Measurements from ENCODE around the gene MAPKAPK2. TPM values are rescaled to one million over a fixed set of nuclear protein-coding genes. Genes with fewer than 3 reads are reported as not detected.

Gene MAPKAPK2
- total RNA-seq, 2 donors from 2014 or later: 104 to 115 TPM

Other genes starting within 250 kb of the MAPKAPK2 start
- 10 to 100 TPM; 50.8 to 53.3 TPM for gene IKBKE, start 214.4 kb upstream of the MAPKAPK2 start, total RNA-seq
- 100 to 1,000 TPM; 178 to 260 TPM for gene RASSF5, start 177.4 kb upstream of the MAPKAPK2 start, total RNA-seq
- gene EIF2D, start 72.4 kb upstream of the MAPKAPK2 start, total RNA-seq: 10 to 100 TPM; 49.1 to 91.5 TPM
- 1 to 10 TPM; 5.6 to 8.8 TPM for gene DYRK3, start 49.4 kb upstream of the MAPKAPK2 start, total RNA-seq
- gene IL19, start 85.9 kb downstream of the MAPKAPK2 start, total RNA-seq: not detected
- under 1 TPM in 1 of 2 donors, not detected in 1; 0.95 TPM for gene IL10, start 87.6 kb downstream of the MAPKAPK2 start, total RNA-seq
- gene IL20, start 180.7 kb downstream of the MAPKAPK2 start, total RNA-seq: not detected
- gene IL24, start 212.5 kb downstream of the MAPKAPK2 start, total RNA-seq: not detected
- 1 to 10 TPM; 4.1 to 6.8 TPM for gene FCMR, start 237.0 kb downstream of the MAPKAPK2 start, total RNA-seq

Measured in natural killer cell treated with Interleukin-12 subunit alpha and Interleukin-12 subunit beta and Interleukin-15 and Interleukin-18, amount 100 ng/mL, for 72 hours (primary cell).